B cell (primary cell): Measurements from ENCODE around the gene EXOC4.

Experiments
- EZH2 ChIP-seq: IDR thresholded peaks from 2 replicates; pipeline ENCODE4 v1.6.1; 2012; ENCODE audit warnings: borderline replicate concordance, low read depth, mild to moderate bottlenecking, moderate library complexity, low read length; ENCODE audit not compliant: insufficient read depth, poor library complexity, severe bottlenecking
- TF ChIP-seq, protein P1 (sequence below): fragments of 200-600 bp; IDR thresholded peaks from one replicate; pipeline ENCODE4 v1.8.0; 2022; ENCODE audit warnings: antibody characterized with exemption, mild to moderate bottlenecking

DNA sequence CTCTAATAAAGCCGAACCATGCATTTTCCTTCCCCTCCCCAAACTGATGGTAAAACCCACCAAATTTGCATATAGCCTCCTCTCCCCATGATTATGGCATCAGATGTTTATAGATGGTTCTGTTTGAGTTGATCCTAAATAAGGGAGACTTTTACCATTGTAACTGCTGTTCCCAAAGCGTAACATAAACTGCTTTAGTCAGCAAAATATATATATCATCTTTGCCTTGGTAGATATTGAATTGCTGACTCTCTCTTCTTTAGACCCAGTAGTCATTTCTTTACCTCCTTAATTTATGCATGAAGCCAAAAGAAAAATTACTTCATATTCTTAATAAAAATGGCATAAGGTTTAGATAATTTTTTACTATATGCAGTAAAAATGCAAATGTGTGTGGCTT is 788.1 kb downstream of the EXOC4 start:
- TF ChIP-seq, protein P1, sequence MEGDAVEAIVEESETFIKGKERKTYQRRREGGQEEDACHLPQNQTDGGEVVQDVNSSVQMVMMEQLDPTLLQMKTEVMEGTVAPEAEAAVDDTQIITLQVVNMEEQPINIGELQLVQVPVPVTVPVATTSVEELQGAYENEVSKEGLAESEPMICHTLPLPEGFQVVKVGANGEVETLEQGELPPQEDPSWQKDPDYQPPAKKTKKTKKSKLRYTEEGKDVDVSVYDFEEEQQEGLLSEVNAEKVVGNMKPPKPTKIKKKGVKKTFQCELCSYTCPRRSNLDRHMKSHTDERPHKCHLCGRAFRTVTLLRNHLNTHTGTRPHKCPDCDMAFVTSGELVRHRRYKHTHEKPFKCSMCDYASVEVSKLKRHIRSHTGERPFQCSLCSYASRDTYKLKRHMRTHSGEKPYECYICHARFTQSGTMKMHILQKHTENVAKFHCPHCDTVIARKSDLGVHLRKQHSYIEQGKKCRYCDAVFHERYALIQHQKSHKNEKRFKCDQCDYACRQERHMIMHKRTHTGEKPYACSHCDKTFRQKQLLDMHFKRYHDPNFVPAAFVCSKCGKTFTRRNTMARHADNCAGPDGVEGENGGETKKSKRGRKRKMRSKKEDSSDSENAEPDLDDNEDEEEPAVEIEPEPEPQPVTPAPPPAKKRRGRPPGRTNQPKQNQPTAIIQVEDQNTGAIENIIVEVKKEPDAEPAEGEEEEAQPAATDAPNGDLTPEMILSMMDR: no peak
- no peak for TF ChIP-seq EZH2
